GM12801 (cell line): ENCODE data around the gene HDAC10.

ENCODE experiments used
- TF ChIP-seq, protein P1 (sequence below): IDR thresholded peaks from one replicate; pipeline ENCODE4 v1.5.1; 2011; ENCODE audit warnings: control low read depth; ENCODE audit not compliant: insufficient read length; ENCODE audit errors: extremely low read depth

The HDAC10 gene

DNA sequence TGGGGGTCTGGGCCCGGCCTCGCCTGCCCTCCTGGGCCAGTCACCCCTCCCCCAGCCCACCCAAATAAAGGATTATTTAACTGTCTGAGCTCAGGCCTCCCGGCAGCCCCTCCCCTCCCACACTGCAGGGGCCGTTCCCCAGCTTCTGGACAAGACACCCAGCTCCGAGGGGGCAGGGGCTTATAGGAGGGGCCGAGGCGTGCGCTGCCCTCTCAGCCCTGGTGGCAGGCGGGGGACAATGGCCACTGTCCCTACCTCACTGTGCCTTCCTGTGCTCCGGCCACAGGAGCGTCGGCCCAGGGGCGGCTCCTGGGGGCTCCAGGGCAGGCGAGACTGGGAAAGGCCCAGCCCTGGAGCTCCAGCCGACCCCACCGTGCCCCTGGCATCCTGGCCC lies 52.4 kb downstream of the HDAC10 start:
- TF ChIP-seq, protein P1, sequence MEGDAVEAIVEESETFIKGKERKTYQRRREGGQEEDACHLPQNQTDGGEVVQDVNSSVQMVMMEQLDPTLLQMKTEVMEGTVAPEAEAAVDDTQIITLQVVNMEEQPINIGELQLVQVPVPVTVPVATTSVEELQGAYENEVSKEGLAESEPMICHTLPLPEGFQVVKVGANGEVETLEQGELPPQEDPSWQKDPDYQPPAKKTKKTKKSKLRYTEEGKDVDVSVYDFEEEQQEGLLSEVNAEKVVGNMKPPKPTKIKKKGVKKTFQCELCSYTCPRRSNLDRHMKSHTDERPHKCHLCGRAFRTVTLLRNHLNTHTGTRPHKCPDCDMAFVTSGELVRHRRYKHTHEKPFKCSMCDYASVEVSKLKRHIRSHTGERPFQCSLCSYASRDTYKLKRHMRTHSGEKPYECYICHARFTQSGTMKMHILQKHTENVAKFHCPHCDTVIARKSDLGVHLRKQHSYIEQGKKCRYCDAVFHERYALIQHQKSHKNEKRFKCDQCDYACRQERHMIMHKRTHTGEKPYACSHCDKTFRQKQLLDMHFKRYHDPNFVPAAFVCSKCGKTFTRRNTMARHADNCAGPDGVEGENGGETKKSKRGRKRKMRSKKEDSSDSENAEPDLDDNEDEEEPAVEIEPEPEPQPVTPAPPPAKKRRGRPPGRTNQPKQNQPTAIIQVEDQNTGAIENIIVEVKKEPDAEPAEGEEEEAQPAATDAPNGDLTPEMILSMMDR: no peak

GRCh38 chr22:50197856-50198623 lies 53.0 kb downstream of the HDAC10 start:
- TF ChIP-seq, protein P1: no peak

GRCh38 chr22:50197000-50197800 lies 53.9 kb downstream of the HDAC10 start:
- TF ChIP-seq, protein P1: no peak

- TF ChIP-seq, protein P1: no peak
These were observed 54.8 kb downstream of the HDAC10 start for GRCh38 chr22:50196256-50196655.
